GM12891 (cell line): Measurements from ENCODE around the gene SLC7A14.

Source experiments
- DNase-seq: peaks from one replicate; pipeline ENCODE4 v3.0.0; 2011; ENCODE audit warnings: low spot score; ENCODE audit not compliant: insufficient read length
- FAIRE-seq: peaks from 2 replicates; lab custom pipeline; 2011; peaks lifted over from hg19 to GRCh38; lab: Jason Lieb, UNC
- PAX5 ChIP-seq: IDR thresholded peaks from 2 replicates; pipeline ENCODE4 v1.6.1; 2011; ENCODE audit warnings: low read length, moderate library complexity, mild to moderate bottlenecking; ENCODE audit not compliant: insufficient read depth, severe bottlenecking
- POLR2A ChIP-seq: IDR thresholded peaks from 2 replicates; pipeline ENCODE4 v1.6.1; 2011; ENCODE audit warnings: low read depth, low read length, control low read depth
- POLR2AphosphoS5 ChIP-seq: IDR thresholded peaks from 2 replicates; pipeline ENCODE4 v1.6.1; 2011; ENCODE audit warnings: low read depth, low read length, control low read depth
- POU2F2 ChIP-seq: IDR thresholded peaks from 2 replicates; pipeline ENCODE4 v1.6.1; 2011; ENCODE audit warnings: low read depth, mild to moderate bottlenecking, control low read depth, low read length, moderate library complexity
- SPI1 ChIP-seq: IDR thresholded peaks from 2 replicates; pipeline ENCODE4 v1.6.1; 2011; ENCODE audit warnings: low read depth, low read length, control low read depth
- TAF1 ChIP-seq: IDR thresholded peaks from 2 replicates; pipeline ENCODE4 v1.6.1; 2011; ENCODE audit warnings: low read depth, low read length, control low read depth

SLC7A14 gene

GRCh38 chr3:170565495-170565894, 20.4 kb downstream of the SLC7A14 start:
- DNase-seq (no peak), FAIRE-seq (no peak)
- TF ChIP-seq PAX5 (no peak), SPI1 (peak; percentile 43; the same call in 1 of the 2 replicates)

- DNase-seq, result no peak
- no peak for FAIRE-seq
- no peak for TF ChIP-seq TAF1
- TF ChIP-seq POLR2AphosphoS5, result no peak
- TF ChIP-seq POLR2A, result no peak
- no peak for TF ChIP-seq SPI1
- TF ChIP-seq POU2F2, result no peak
- TF ChIP-seq PAX5, result no peak
These were observed 21.2 kb downstream of the SLC7A14 start for GRCh38 chr3:170564664-170565063.

DNA sequence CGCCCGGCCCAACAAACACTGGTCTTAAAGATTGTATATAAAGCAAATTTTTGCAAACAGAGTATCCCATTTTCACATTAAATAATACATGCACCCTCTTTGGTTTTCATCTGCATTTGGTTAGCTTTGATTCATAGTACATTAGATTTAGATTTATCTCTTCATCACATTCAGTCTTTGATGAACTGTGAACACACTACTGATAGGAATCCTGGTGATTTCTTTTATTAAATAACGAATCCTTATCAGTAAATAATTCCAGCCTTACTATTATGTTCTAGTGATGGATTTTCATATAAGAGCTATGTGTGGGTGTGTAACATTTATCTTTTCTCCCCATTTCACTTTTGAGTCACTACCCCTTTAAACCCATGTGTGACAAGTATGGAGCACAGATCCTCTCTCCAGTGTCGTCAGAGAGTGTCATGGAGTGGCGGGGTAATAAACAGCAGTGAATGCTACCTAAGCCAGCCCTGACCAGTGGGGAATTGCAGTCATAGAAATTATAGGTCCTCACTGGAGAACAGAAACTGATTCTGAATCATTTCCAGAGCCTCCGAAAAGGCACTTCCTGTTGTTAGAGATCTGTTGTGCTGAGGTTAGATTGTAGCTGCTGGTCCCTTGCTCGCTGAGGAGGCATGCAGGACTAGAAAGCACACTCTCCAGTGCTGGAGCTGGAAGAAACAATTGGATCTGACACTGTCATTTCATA, 22.0 kb downstream of the SLC7A14 start:
- FAIRE-seq, result peak; percentile 62
- no peak for TF ChIP-seq PAX5
- TF ChIP-seq POLR2A, result no peak
- no peak for TF ChIP-seq TAF1
- peak; percentile 89 for TF ChIP-seq SPI1
- no peak for TF ChIP-seq POLR2AphosphoS5
- TF ChIP-seq POU2F2, result no peak
- no peak for DNase-seq

- FAIRE-seq, result no peak
- TF ChIP-seq POLR2A (no peak), SPI1 (no peak), POLR2AphosphoS5 (no peak), TAF1 (no peak), POU2F2 (no peak), PAX5 (no peak)
These were observed 23.8 kb downstream of the SLC7A14 start for GRCh38 chr3:170562080-170562479.

GRCh38 chr3:170560717-170561382, 25.0 kb downstream of the SLC7A14 start:
- FAIRE-seq, result peak; percentile 9
- no peak for TF ChIP-seq PAX5
- no peak for TF ChIP-seq TAF1
- no peak for TF ChIP-seq POLR2AphosphoS5
- no peak for TF ChIP-seq POU2F2
- no peak for TF ChIP-seq POLR2A
- no peak for TF ChIP-seq SPI1

More at GRCh38 chr3:170562080-170562479, 23.8 kb downstream of the SLC7A14 start:
- DNase-seq, result no peak

GRCh38 chr3:170560296-170560695, 25.6 kb downstream of the SLC7A14 start:
- DNase-seq, result no peak
- no peak for FAIRE-seq
- no peak for TF ChIP-seq SPI1
- TF ChIP-seq POLR2AphosphoS5, result no peak
- no peak for TF ChIP-seq POU2F2
- no peak for TF ChIP-seq POLR2A
- TF ChIP-seq TAF1, result no peak
- TF ChIP-seq PAX5, result no peak

More at GRCh38 chr3:170560717-170561382, 25.0 kb downstream of the SLC7A14 start:
- DNase-seq, result no peak

DNA sequence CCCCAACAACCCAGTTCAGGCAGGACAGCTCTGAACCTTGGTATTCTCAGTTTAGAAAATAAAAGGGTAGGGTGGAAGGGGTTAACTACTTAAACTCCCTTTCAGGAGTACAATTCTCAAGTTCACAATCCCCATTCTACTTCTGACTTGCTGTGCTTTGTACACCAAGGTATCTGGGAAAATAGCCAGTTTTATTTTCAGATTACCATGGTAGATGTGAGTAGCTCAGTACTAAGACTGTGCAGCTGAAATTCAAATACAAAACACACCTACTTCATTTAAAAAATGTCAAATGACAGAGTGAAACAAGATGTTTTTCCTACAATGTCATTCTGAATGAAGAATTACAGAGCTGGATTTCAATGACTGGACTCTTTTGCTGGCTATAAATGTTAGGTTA, 27.4 kb downstream of the SLC7A14 start:
- TF ChIP-seq PAX5 (no peak), SPI1 (no peak), TAF1 (no peak), POU2F2 (no peak), POLR2A (no peak), POLR2AphosphoS5 (no peak)
- DNase-seq (no peak), FAIRE-seq (no peak)

DNA sequence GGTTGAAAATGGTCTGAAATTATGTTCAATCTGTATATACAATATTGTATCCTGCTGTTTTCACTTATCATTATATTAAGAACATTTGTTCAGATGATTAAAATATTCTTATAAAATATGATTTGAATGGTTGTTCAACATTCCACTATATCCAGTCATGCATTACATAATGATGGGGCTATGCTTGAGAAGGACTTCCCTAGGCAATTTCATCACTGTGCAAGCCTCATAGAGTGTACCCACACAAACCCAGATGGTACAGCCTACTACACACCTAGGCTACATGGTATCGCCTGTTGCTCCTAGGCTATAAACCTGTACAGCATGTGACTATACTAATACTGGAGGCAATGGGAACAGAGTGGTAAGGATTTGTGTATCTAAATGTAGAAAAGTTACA, 30.5 kb downstream of the SLC7A14 start:
- TF ChIP-seq TAF1 (no peak), POU2F2 (no peak)
- DNase-seq (no peak), FAIRE-seq (no peak)

DNA sequence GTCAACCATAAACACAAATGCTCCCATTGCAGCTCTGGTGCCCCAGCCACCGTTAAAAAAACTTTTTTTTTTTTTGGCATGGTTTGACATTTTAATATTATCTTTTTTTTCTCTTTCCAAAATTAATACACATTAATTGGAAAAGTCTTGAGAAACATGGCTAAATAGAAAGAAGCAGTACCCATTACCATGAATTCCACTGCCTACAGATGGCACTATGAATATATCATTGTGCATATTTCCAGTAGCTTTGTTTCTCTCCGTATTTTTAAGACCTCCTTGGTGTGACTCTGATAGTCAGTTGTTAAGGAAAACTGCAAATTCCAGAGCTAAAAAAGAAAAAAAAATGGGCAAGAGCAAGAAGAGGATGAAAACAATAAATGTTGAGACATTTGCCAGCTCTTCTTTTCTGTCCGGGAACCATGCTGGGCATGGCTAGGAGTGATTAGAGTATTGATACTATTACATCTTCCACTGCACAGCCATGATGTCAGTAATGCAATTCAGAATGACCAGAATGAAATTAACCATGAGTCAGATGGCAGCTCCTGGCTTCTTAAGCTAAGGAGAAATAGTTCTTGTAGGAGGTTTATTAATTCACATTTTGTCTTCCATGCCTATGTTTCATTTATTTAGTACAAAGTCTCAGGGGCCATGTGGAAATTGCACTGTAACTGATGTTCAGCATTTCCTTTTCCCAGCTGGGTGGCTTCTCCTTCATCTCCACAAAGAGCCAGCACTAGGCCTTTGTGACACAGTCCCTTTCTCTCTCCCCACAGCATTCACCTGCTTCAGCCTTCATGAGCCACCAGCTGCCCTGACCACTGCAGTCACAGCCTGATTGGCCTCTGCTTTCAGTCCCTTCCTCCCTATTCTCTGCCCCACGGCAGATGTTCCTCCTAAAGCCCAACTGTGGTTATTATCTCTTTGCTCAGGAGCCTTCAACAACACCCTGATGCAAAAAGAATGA, 31.8 kb downstream of the SLC7A14 start:
- no peak for FAIRE-seq

More for the DNA sequence above, 31.8 kb downstream of the SLC7A14 start:
- DNase-seq, result no peak
- TF ChIP-seq POLR2AphosphoS5, result no peak
- TF ChIP-seq PAX5, result no peak
- TF ChIP-seq POLR2A, result no peak
- TF ChIP-seq POU2F2, result no peak
- no peak for TF ChIP-seq SPI1
- no peak for TF ChIP-seq TAF1
